Measurements from ENCODE around the gene IFNA4.
"Not testable (repeated sequence)": the region's sequence is repeated elsewhere in the genome, so short reads cannot be mapped to it uniquely, and the experiment has no call there.

The IFNA4 gene

GRCh38 chr9:21187487-21187886 is at the start of gene IFNA4:
Gene IFNA4, minus strand, starts transcription at chr9:21187587. Its CDS starts 56 bp downstream, at chr9:21187531.
- H3K4me1 ChIP-seq (ENCODE audit: control insufficient read depth, insufficient read depth, low read length); H3K36me3 ChIP-seq (ENCODE audit: control insufficient read depth, insufficient read depth, low read length); H3K27ac ChIP-seq (ENCODE audit: low read depth, low read length); H3K9me3 ChIP-seq (ENCODE audit: control insufficient read depth, insufficient read depth, low read depth, low read length); H3K27me3 ChIP-seq (ENCODE audit: control insufficient read depth, insufficient read depth, low read length); H3K4me3 ChIP-seq (ENCODE audit: low read depth, low read length); H3K9ac ChIP-seq (ENCODE audit: low read length): not testable (repeated sequence)

- not testable (repeated sequence) for H3K9ac ChIP-seq (ENCODE audit: low read length); H3K4me1 ChIP-seq (ENCODE audit: control insufficient read depth, insufficient read depth, low read length); H3K27me3 ChIP-seq (ENCODE audit: control insufficient read depth, insufficient read depth, low read length); H3K36me3 ChIP-seq (ENCODE audit: control insufficient read depth, insufficient read depth, low read length); H3K9me3 ChIP-seq (ENCODE audit: control insufficient read depth, insufficient read depth, low read depth, low read length); H3K4me3 ChIP-seq (ENCODE audit: low read depth, low read length); H3K27ac ChIP-seq (ENCODE audit: low read depth, low read length)
Observed at GRCh38 chr9:21236360-21236714, 49.0 kb upstream of the IFNA4 start.

- H3K4me3 ChIP-seq (ENCODE audit: low read depth, low read length); H3K36me3 ChIP-seq (ENCODE audit: control insufficient read depth, insufficient read depth, low read length); H3K27ac ChIP-seq (ENCODE audit: low read depth, low read length); H3K4me1 ChIP-seq (ENCODE audit: control insufficient read depth, insufficient read depth, low read length); H3K9me3 ChIP-seq (ENCODE audit: control insufficient read depth, insufficient read depth, low read depth, low read length); H3K27me3 ChIP-seq (ENCODE audit: control insufficient read depth, insufficient read depth, low read length); H3K9ac ChIP-seq (ENCODE audit: low read length): not testable (repeated sequence)
Observed at GRCh38 chr9:21235468-21236359, 48.3 kb upstream of the IFNA4 start.

- Histone ChIP-seq H3K9ac (ENCODE audit: low read length) (no peak overlapping the region), H3K27me3 (ENCODE audit: control insufficient read depth, insufficient read depth, low read length) (no peaks in the 10 kb centered on the region; the same call in 1 of the 2 replicates)
Observed at GRCh38 chr9:21234153-21234687, 46.8 kb upstream of the IFNA4 start.

GRCh38 chr9:21233258-21233657 is 45.9 kb upstream of the IFNA4 start:
- Histone ChIP-seq H3K36me3 (ENCODE audit: control insufficient read depth, insufficient read depth, low read length) (no peaks in the 10 kb centered on the region), H3K9ac (ENCODE audit: low read length) (no peak overlapping the region), H3K27ac (ENCODE audit: low read depth, low read length) (no peak overlapping the region), H3K4me1 (ENCODE audit: control insufficient read depth, insufficient read depth, low read length) (no peaks in the 10 kb centered on the region), H3K9me3 (ENCODE audit: control insufficient read depth, insufficient read depth, low read depth, low read length) (no peaks in the 10 kb centered on the region), H3K4me3 (ENCODE audit: low read depth, low read length) (no peak overlapping the region), H3K27me3 (ENCODE audit: control insufficient read depth, insufficient read depth, low read length) (no peaks in the 10 kb centered on the region; the same call in 1 of the 2 replicates)

More at GRCh38 chr9:21234153-21234687, 46.8 kb upstream of the IFNA4 start:
- Histone ChIP-seq H3K4me1 (ENCODE audit: control insufficient read depth, insufficient read depth, low read length) (no peaks in the 10 kb centered on the region), H3K36me3 (ENCODE audit: control insufficient read depth, insufficient read depth, low read length) (no peaks in the 10 kb centered on the region), H3K27ac (ENCODE audit: low read depth, low read length) (no peak overlapping the region), H3K9me3 (ENCODE audit: control insufficient read depth, insufficient read depth, low read depth, low read length) (no peaks in the 10 kb centered on the region), H3K4me3 (ENCODE audit: low read depth, low read length) (no peak overlapping the region)

- Histone ChIP-seq H3K27me3 (ENCODE audit: control insufficient read depth, insufficient read depth, low read length) (no peaks in the 10 kb centered on the region; the same call in 1 of the 2 replicates), H3K4me3 (ENCODE audit: low read depth, low read length) (no peak within 1 kb of the TSS), H3K9ac (ENCODE audit: low read length) (no peak within 1 kb of the TSS), H3K9me3 (ENCODE audit: control insufficient read depth, insufficient read depth, low read depth, low read length) (no peaks in the 10 kb centered on the region), H3K4me1 (ENCODE audit: control insufficient read depth, insufficient read depth, low read length) (no peaks in the 10 kb centered on the region), H3K36me3 (ENCODE audit: control insufficient read depth, insufficient read depth, low read length) (no peaks in the 10 kb centered on the region), H3K27ac (ENCODE audit: low read depth, low read length) (no peak within 1 kb of the TSS)
Observed at GRCh38 chr9:21228122-21228521, 40.7 kb upstream of the IFNA4 start, which contains the start of gene IFNA17. Gene IFNA17, minus strand, starts transcription at chr9:21228222. Its CDS starts 49 bp downstream, at chr9:21228173.

- not testable (repeated sequence) for H3K9ac ChIP-seq (ENCODE audit: low read length); H3K36me3 ChIP-seq (ENCODE audit: control insufficient read depth, insufficient read depth, low read length); H3K4me3 ChIP-seq (ENCODE audit: low read depth, low read length); H3K27ac ChIP-seq (ENCODE audit: low read depth, low read length); H3K4me1 ChIP-seq (ENCODE audit: control insufficient read depth, insufficient read depth, low read length); H3K9me3 ChIP-seq (ENCODE audit: control insufficient read depth, insufficient read depth, low read depth, low read length); H3K27me3 ChIP-seq (ENCODE audit: control insufficient read depth, insufficient read depth, low read length)
Observed at GRCh38 chr9:21217211-21217610, 29.8 kb upstream of the IFNA4 start, which contains the start of gene IFNA16. Gene IFNA16, minus strand, starts transcription at chr9:21217311. Its CDS starts 6 bp downstream, at chr9:21217305.

GRCh38 chr9:21213411-21214326 is 26.3 kb upstream of the IFNA4 start:
- H3K36me3 ChIP-seq (ENCODE audit: control insufficient read depth, insufficient read depth, low read length); H3K4me3 ChIP-seq (ENCODE audit: low read depth, low read length); H3K27ac ChIP-seq (ENCODE audit: low read depth, low read length); H3K9ac ChIP-seq (ENCODE audit: low read length); H3K27me3 ChIP-seq (ENCODE audit: control insufficient read depth, insufficient read depth, low read length); H3K9me3 ChIP-seq (ENCODE audit: control insufficient read depth, insufficient read depth, low read depth, low read length); H3K4me1 ChIP-seq (ENCODE audit: control insufficient read depth, insufficient read depth, low read length): not testable (repeated sequence)

GRCh38 chr9:21212160-21212559 is 24.8 kb upstream of the IFNA4 start:
- not testable (repeated sequence) for H3K4me3 ChIP-seq (ENCODE audit: low read depth, low read length); H3K27me3 ChIP-seq (ENCODE audit: control insufficient read depth, insufficient read depth, low read length); H3K36me3 ChIP-seq (ENCODE audit: control insufficient read depth, insufficient read depth, low read length); H3K9ac ChIP-seq (ENCODE audit: low read length); H3K27ac ChIP-seq (ENCODE audit: low read depth, low read length); H3K4me1 ChIP-seq (ENCODE audit: control insufficient read depth, insufficient read depth, low read length); H3K9me3 ChIP-seq (ENCODE audit: control insufficient read depth, insufficient read depth, low read depth, low read length)

GRCh38 chr9:21210782-21211181 is 23.4 kb upstream of the IFNA4 start:
- not testable (repeated sequence) for H3K27me3 ChIP-seq (ENCODE audit: control insufficient read depth, insufficient read depth, low read length); H3K27ac ChIP-seq (ENCODE audit: low read depth, low read length); H3K4me3 ChIP-seq (ENCODE audit: low read depth, low read length); H3K9me3 ChIP-seq (ENCODE audit: control insufficient read depth, insufficient read depth, low read depth, low read length); H3K4me1 ChIP-seq (ENCODE audit: control insufficient read depth, insufficient read depth, low read length); H3K36me3 ChIP-seq (ENCODE audit: control insufficient read depth, insufficient read depth, low read length); H3K9ac ChIP-seq (ENCODE audit: low read length)

- no peaks in the 10 kb centered on the region for H3K36me3 ChIP-seq (ENCODE audit: control insufficient read depth, insufficient read depth, low read length)
- no peak overlapping the region for H3K4me3 ChIP-seq (ENCODE audit: low read depth, low read length)
- no peak overlapping the region for H3K27ac ChIP-seq (ENCODE audit: low read depth, low read length)
- no peak overlapping the region for H3K9ac ChIP-seq (ENCODE audit: low read length)
- no peaks in the 10 kb centered on the region for H3K27me3 ChIP-seq (ENCODE audit: control insufficient read depth, insufficient read depth, low read length)
- no peaks in the 10 kb centered on the region for H3K9me3 ChIP-seq (ENCODE audit: control insufficient read depth, insufficient read depth, low read depth, low read length)
- no peaks in the 10 kb centered on the region for H3K4me1 ChIP-seq (ENCODE audit: control insufficient read depth, insufficient read depth, low read length)
Observed at GRCh38 chr9:21210311-21210710, 22.9 kb upstream of the IFNA4 start.
